ENCODE data around the gene DYRK4. TPM values are rescaled to one million over a fixed set of nuclear protein-coding genes. Genes with fewer than 3 reads are reported as not detected.

DYRK4 gene
- total RNA-seq, 1 experiment from 2014 or later = 24.6 TPM

DNA sequence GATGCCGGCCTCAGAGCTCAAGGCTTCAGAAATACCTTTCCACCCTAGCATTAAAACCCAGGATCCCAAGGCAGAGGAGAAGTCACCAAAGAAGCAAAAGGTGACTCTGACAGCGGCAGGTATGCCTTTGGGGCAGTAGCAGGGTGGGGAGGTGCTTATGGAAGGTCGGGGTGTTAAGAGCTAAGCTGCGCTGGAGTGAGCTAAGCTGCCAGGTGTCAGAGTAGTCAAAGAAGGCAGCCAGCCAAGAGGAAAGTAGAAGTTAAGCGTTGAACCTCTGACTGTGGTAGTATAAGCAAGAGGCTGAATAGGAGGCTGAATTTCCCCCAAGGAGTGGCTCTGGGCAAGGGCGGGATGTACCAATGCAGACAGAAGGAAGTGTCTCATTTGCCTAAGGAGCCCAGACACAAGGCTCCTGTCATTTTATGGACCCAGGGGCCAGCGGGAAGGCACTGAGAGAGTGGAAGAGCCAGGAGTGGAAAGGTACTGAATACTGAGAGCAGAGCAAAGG is 29.2 kb downstream of the DYRK4 start:
- Mint-ChIP-seq H3K4me1 (ENCODE audit: low read depth, unreplicated experiment) (no peaks in the 10 kb centered on the region), H3K36me3 (ENCODE audit: insufficient read depth, unreplicated experiment) (no peaks in the 10 kb centered on the region), H3K4me3 (ENCODE audit: low read depth, unreplicated experiment) (no peak overlapping the region), H3K27ac (ENCODE audit: unreplicated experiment) (no peak overlapping the region), H3K9me3 (ENCODE audit: low read depth, unreplicated experiment) (peaks cover 2% of the 10 kb centered on the region), H3K27me3 (ENCODE audit: unreplicated experiment) (peaks cover 77% of the 10 kb centered on the region)
- no TSS peak for BruUV-seq (replicated peaks)
- CTCF ChIA-PET = no interaction called here
- DNase-seq = no peak
- TF ChIP-seq, protein P1, sequence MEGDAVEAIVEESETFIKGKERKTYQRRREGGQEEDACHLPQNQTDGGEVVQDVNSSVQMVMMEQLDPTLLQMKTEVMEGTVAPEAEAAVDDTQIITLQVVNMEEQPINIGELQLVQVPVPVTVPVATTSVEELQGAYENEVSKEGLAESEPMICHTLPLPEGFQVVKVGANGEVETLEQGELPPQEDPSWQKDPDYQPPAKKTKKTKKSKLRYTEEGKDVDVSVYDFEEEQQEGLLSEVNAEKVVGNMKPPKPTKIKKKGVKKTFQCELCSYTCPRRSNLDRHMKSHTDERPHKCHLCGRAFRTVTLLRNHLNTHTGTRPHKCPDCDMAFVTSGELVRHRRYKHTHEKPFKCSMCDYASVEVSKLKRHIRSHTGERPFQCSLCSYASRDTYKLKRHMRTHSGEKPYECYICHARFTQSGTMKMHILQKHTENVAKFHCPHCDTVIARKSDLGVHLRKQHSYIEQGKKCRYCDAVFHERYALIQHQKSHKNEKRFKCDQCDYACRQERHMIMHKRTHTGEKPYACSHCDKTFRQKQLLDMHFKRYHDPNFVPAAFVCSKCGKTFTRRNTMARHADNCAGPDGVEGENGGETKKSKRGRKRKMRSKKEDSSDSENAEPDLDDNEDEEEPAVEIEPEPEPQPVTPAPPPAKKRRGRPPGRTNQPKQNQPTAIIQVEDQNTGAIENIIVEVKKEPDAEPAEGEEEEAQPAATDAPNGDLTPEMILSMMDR (IDR thresholded peaks at IDR 0.05; ENCODE audit: unreplicated experiment) = no peak
- intact Hi-C loops (cut with micrococcal nuclease; ENCODE audit: unreplicated experiment) = no loop called here

- H3K36me3 Mint-ChIP-seq (ENCODE audit: insufficient read depth, unreplicated experiment) = no peaks in the 10 kb centered on the region
- H3K27me3 Mint-ChIP-seq (ENCODE audit: unreplicated experiment) = peaks cover 46% of the 10 kb centered on the region
- BruUV-seq (replicated peaks) = no TSS peak
- H3K9me3 Mint-ChIP-seq (ENCODE audit: low read depth, unreplicated experiment) = no peaks in the 10 kb centered on the region
- H3K27ac Mint-ChIP-seq (ENCODE audit: unreplicated experiment) = no peak overlapping the region
- H3K4me3 Mint-ChIP-seq (ENCODE audit: low read depth, unreplicated experiment) = no peak overlapping the region
- intact Hi-C loops (cut with micrococcal nuclease; ENCODE audit: unreplicated experiment) = no loop called here
- CTCF ChIA-PET = no interaction called here
- DNase-seq = no peak
- H3K4me1 Mint-ChIP-seq (ENCODE audit: low read depth, unreplicated experiment) = no peaks in the 10 kb centered on the region
- TF ChIP-seq, protein P1 (IDR thresholded peaks at IDR 0.05; ENCODE audit: unreplicated experiment) = no peak
Observed at GRCh38 chr12:4595881-4596280, 33.9 kb downstream of the DYRK4 start.

DNA sequence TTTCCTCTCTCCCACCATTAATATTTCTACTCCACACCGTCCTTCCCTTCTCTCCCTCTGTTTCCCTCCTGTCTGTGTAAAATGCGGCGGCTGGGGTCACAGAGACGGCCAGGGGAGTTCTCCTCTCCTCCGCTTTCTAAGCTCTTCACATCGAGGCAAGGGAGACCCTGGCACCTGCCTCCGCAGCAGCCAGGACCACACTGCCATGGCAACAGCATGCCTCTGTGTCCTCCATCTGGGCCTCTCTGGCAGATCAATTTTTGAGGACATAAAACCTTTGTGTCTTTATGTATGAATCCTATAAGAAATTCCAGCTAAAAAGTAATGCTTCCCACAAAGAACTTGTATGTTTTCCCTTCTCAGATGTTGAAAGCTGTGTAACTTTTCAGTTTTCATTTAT is 41.4 kb downstream of the DYRK4 start:
- TF ChIP-seq, protein P1 (IDR thresholded peaks at IDR 0.05; ENCODE audit: unreplicated experiment) = no peak
- CTCF ChIA-PET = no interaction called here
- no peak for DNase-seq
- Mint-ChIP-seq H3K27me3 (ENCODE audit: unreplicated experiment) (peaks cover 42% of the 10 kb centered on the region), H3K4me3 (ENCODE audit: low read depth, unreplicated experiment) (no peak overlapping the region), H3K36me3 (ENCODE audit: insufficient read depth, unreplicated experiment) (peaks cover 8% of the 10 kb centered on the region), H3K9me3 (ENCODE audit: low read depth, unreplicated experiment) (no peaks in the 10 kb centered on the region), H3K4me1 (ENCODE audit: low read depth, unreplicated experiment) (no peaks in the 10 kb centered on the region), H3K27ac (ENCODE audit: unreplicated experiment) (no peak overlapping the region)
- intact Hi-C loops (cut with micrococcal nuclease; ENCODE audit: unreplicated experiment) = loop anchor here (10.0 kb wide), 1 partner anchor 151 kb away; no protein-coding TSS in a partner anchor
- BruUV-seq (replicated peaks) = no TSS peak

GRCh38 chr12:4603946-4604345 is 41.9 kb downstream of the DYRK4 start:
- Mint-ChIP-seq H3K27ac (ENCODE audit: unreplicated experiment) (no peak overlapping the region), H3K27me3 (ENCODE audit: unreplicated experiment) (peaks cover 39% of the 10 kb centered on the region), H3K4me3 (ENCODE audit: low read depth, unreplicated experiment) (no peak overlapping the region), H3K36me3 (ENCODE audit: insufficient read depth, unreplicated experiment) (peaks cover 8% of the 10 kb centered on the region), H3K9me3 (ENCODE audit: low read depth, unreplicated experiment) (no peaks in the 10 kb centered on the region), H3K4me1 (ENCODE audit: low read depth, unreplicated experiment) (no peaks in the 10 kb centered on the region)
- DNase-seq = no peak
- BruUV-seq (replicated peaks) = no TSS peak
- CTCF ChIA-PET = interaction anchor here (1.2 kb wide), 1 partner anchor 154 kb away, joined by 3 read pairs; no protein-coding TSS in a partner anchor
- intact Hi-C loops (cut with micrococcal nuclease; ENCODE audit: unreplicated experiment) = loop anchor here (2.0 to 10.0 kb wide), 2 partner anchors 45 to 151 kb away; partner anchors contain the start of genes AKAP3 and NDUFA9
- TF ChIP-seq, protein P1 (IDR thresholded peaks at IDR 0.05; ENCODE audit: unreplicated experiment) = no peak

Data from Calu3 (cell line).